ENCODE measurements around the gene SLC26A4.
A peak's percentile ranks its signal among the peaks of the same experiment; 100 is the strongest.
"Not testable (repeated sequence)": the region's sequence is repeated elsewhere in the genome, so short reads cannot be mapped to it uniquely, and the experiment has no call there.

Gene SLC26A4

GRCh38 chr7:107660381-107661080 is at the start of gene SLC26A4:
SLC26A4 (plus strand) TSS chr7:107660828; CDS start chr7:107661642, 814 bp downstream.
- peak; percentile 13 for DNase-seq (ENCODE audit: low spot score)

- DNase-seq (ENCODE audit: low spot score), result no peak
Measured at GRCh38 chr7:107613439-107613838, 47.2 kb upstream of the SLC26A4 start.

GRCh38 chr7:107613948-107614347 is 46.7 kb upstream of the SLC26A4 start:
- no peak for DNase-seq (ENCODE audit: low spot score)

- peak; percentile 65 for DNase-seq (ENCODE audit: low spot score)
Measured at GRCh38 chr7:107614425-107614824, 46.2 kb upstream of the SLC26A4 start.

- no peak for DNase-seq (ENCODE audit: low spot score)
Measured at GRCh38 chr7:107615910-107616680, 44.5 kb upstream of the SLC26A4 start.

- peak; percentile 71 for DNase-seq (ENCODE audit: low spot score)
Measured at GRCh38 chr7:107622429-107622828, 38.2 kb upstream of the SLC26A4 start.

- no peak for DNase-seq (ENCODE audit: low spot score)
Measured at GRCh38 chr7:107622894-107623293, 37.7 kb upstream of the SLC26A4 start.

GRCh38 chr7:107627002-107627401 is 33.6 kb upstream of the SLC26A4 start:
- DNase-seq (ENCODE audit: low spot score), result no peak

- DNase-seq (ENCODE audit: low spot score), result no peak
Measured at GRCh38 chr7:107628461-107629064, 32.1 kb upstream of the SLC26A4 start.

- DNase-seq (ENCODE audit: low spot score), result no peak
Measured at GRCh38 chr7:107630342-107630741, 30.3 kb upstream of the SLC26A4 start.

GRCh38 chr7:107631588-107632491 is 28.8 kb upstream of the SLC26A4 start:
- DNase-seq (ENCODE audit: low spot score), result no peak

- no peak for DNase-seq (ENCODE audit: low spot score)
Measured at GRCh38 chr7:107632492-107632865, 28.1 kb upstream of the SLC26A4 start.

GRCh38 chr7:107638594-107638993 is 22.0 kb upstream of the SLC26A4 start:
- no peak for DNase-seq (ENCODE audit: low spot score)

- not testable (repeated sequence) for DNase-seq (ENCODE audit: low spot score)
Measured at GRCh38 chr7:107639070-107639469, 21.6 kb upstream of the SLC26A4 start.

GRCh38 chr7:107641676-107642075 is 19.0 kb upstream of the SLC26A4 start:
- no peak for DNase-seq (ENCODE audit: low spot score)

GRCh38 chr7:107642501-107642900 is 18.1 kb upstream of the SLC26A4 start:
- DNase-seq (ENCODE audit: low spot score), result no peak

GRCh38 chr7:107643407-107643806 is 17.2 kb upstream of the SLC26A4 start:
- peak; percentile 49 for DNase-seq (ENCODE audit: low spot score)

GRCh38 chr7:107643938-107644308 is 16.7 kb upstream of the SLC26A4 start:
- no peak for DNase-seq (ENCODE audit: low spot score)

GRCh38 chr7:107644309-107644974 is 16.2 kb upstream of the SLC26A4 start:
- peak; percentile 20 for DNase-seq (ENCODE audit: low spot score)

- DNase-seq (ENCODE audit: low spot score), result no peak
Measured at GRCh38 chr7:107652642-107653041, 8.0 kb upstream of the SLC26A4 start.

GRCh38 chr7:107658467-107658866 is 2.2 kb upstream of the SLC26A4 start:
- DNase-seq (ENCODE audit: low spot score), result peak; percentile 9

Data from GM03348 (cell line).